Activated naive CD8-positive, alpha-beta T cell treated with anti-CD3 and anti-CD28 coated beads, Interleukin-2, amount 10 ng/mL, durations not matched to agents 7 days and 5 days (primary cell): ENCODE results near the gene MICALL1. TPM values are rescaled to one million over a fixed set of nuclear protein-coding genes. Genes with fewer than 3 reads are reported as not detected.
A peak's percentile ranks its signal among the peaks of the same experiment; 100 is the strongest.

Source experiments
- ATAC-seq: fragments of 150-1000 bp; cut with Tn5 transposase; one replicate; pipeline ENCODE4 v1.10.0; 2021; ENCODE audit warnings: low read depth, moderate library complexity
- POLR2A ChIA-PET: fragments of 350-600 bp; sonication (Branson Sonifier 250); formaldehyde crosslinking; loops from one replicate; lab custom pipeline; 2021; ENCODE audit warnings: antibody characterized with exemption; lab: Charles Lee
- DNase-seq: peaks from one replicate; pipeline ENCODE4 v3.0.0; 2021
- H3K27ac Mint-ChIP-seq: one replicate; pipeline ENCODE4 v1.8.0; 2022; ENCODE audit warnings: mild to moderate bottlenecking, mixed read lengths
- H3K27me3 Mint-ChIP-seq: one replicate; pipeline ENCODE4 v1.8.0; 2022; ENCODE audit warnings: mild to moderate bottlenecking, moderate library complexity, mixed read lengths
- H3K36me3 Mint-ChIP-seq: one replicate; pipeline ENCODE4 v1.8.0; 2021; ENCODE audit warnings: mild to moderate bottlenecking, mixed read lengths
- H3K4me1 Mint-ChIP-seq: one replicate; pipeline ENCODE4 v1.8.0; 2021; ENCODE audit warnings: mixed read lengths
- H3K4me3 Mint-ChIP-seq: one replicate; pipeline ENCODE4 v1.8.0; 2022; ENCODE audit warnings: mild to moderate bottlenecking, moderate library complexity, mixed read lengths
- H3K9me3 Mint-ChIP-seq: one replicate; pipeline ENCODE4 v1.8.0; 2021; ENCODE audit warnings: mixed read lengths
- total RNA-seq, 2 experiments: library from RNA; stranded (reverse); gene quantifications; one replicate each; pipeline ENCODE4 v1.2.3, GENCODE V29; 2021

The MICALL1 gene, protein sequence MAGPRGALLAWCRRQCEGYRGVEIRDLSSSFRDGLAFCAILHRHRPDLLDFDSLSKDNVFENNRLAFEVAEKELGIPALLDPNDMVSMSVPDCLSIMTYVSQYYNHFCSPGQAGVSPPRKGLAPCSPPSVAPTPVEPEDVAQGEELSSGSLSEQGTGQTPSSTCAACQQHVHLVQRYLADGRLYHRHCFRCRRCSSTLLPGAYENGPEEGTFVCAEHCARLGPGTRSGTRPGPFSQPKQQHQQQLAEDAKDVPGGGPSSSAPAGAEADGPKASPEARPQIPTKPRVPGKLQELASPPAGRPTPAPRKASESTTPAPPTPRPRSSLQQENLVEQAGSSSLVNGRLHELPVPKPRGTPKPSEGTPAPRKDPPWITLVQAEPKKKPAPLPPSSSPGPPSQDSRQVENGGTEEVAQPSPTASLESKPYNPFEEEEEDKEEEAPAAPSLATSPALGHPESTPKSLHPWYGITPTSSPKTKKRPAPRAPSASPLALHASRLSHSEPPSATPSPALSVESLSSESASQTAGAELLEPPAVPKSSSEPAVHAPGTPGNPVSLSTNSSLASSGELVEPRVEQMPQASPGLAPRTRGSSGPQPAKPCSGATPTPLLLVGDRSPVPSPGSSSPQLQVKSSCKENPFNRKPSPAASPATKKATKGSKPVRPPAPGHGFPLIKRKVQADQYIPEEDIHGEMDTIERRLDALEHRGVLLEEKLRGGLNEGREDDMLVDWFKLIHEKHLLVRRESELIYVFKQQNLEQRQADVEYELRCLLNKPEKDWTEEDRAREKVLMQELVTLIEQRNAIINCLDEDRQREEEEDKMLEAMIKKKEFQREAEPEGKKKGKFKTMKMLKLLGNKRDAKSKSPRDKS
- total RNA-seq, result 10 to 100 TPM; 27.9 to 31.3 TPM

DNA sequence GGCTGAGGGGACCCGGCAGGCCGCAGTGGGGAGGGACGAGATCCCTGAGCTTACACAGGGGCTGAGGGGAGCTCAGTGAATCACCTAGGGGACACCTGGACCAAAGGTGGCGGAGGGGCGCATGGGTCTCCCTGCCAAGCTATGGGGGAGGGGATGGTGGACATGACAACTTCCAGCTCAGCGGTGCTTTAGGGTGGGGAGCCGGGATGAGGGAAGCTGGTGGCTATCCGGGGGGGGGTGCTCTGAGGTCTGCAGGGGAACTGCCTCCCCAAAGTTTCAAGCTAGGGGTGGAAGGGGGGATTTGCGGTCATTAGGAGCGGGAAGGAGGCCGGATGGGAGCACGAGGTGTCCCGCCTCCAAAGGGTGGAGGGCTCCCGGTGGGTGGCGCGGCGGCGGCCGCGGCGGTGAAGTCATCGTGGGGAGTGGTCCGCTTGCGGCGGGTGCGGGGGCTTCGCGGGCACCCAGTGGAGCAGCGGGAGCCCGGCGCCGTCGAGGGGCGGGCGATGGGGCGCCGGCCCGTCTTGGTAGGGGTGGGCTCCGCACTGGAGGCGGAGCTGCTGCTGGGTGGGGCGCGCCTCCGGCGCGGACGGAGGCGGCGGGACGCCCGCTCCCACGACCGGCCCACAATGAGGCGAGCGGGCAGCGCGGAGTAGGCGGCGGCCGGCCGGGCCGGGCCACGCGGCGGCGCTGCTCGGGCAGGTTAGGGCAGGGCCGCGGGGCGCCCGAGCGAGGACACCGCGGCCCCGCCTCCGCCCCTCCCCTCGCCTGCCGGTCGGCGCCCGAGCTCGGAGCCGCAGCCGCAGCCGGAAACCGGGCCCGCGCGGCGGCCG is at the start of gene MICALL1:
MICALL1 (plus strand) TSS at position 764 of the 830 bp plus-strand sequence. CDS start 126 bp downstream, outside the sequence.
- DNase-seq, result peak; percentile 85
- peak; percentile 87 for ATAC-seq
- no peaks in the 10 kb centered on the region for H3K9me3 Mint-ChIP-seq
- peak within 1 kb of the TSS; percentile 79 for H3K4me3 Mint-ChIP-seq
- no peaks in the 10 kb centered on the region for H3K27me3 Mint-ChIP-seq
- peaks cover 27% of the 10 kb centered on the region for H3K4me1 Mint-ChIP-seq
- H3K36me3 Mint-ChIP-seq, result no peaks in the 10 kb centered on the region
- H3K27ac Mint-ChIP-seq, result peak within 1 kb of the TSS; percentile 87
- POLR2A ChIA-PET, result interaction anchor here (0.6 to 3.1 kb wide), 14 partner anchors 9 to 230 kb away, joined by 3 to 45 read pairs (median 4); partner anchors contain the start of genes ANKRD54, C22orf23 and POLR2F

DNA sequence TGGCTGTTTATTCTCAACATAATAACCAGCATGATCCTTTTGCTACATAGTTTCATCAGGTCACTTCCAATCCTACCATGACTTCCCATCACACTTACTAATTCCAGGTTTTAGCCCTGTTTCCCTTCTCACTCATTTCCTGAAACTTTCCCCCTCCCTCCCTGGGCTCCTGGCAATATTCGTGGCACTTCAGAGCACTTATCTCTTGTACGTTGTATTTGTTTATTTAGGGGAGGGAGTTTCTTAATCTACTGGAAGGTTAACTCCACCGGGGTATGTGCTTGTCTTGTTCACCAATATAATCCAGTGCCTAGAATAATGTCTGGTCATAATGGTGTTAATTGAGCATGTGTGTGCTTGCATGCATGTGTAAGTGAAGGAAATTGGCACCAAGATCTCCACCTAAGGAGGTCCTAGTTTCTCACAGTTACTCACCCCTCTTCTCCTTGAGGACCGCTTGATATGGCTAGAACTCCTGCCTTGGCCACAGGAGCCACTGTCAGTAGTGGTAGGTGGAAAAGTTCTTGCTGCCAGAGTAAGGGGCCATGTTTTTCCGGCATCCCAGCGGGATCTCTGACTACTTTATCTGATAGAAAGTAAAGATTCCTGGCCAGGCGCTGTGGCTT is 45.2 kb upstream of the MICALL1 start:
- H3K36me3 Mint-ChIP-seq, result peaks cover 24% of the 10 kb centered on the region
- H3K27ac Mint-ChIP-seq, result no peak overlapping the region
- peaks cover 4% of the 10 kb centered on the region for H3K4me1 Mint-ChIP-seq
- H3K27me3 Mint-ChIP-seq, result no peaks in the 10 kb centered on the region
- DNase-seq (no peak), ATAC-seq (no peak)
- POLR2A ChIA-PET, result interaction anchor here (0.9 to 1.5 kb wide), 2 partner anchors 9 to 51 kb away, joined by 3 to 4 read pairs; no protein-coding TSS in a partner anchor
- H3K9me3 Mint-ChIP-seq, result no peaks in the 10 kb centered on the region
- no peak overlapping the region for H3K4me3 Mint-ChIP-seq

DNA sequence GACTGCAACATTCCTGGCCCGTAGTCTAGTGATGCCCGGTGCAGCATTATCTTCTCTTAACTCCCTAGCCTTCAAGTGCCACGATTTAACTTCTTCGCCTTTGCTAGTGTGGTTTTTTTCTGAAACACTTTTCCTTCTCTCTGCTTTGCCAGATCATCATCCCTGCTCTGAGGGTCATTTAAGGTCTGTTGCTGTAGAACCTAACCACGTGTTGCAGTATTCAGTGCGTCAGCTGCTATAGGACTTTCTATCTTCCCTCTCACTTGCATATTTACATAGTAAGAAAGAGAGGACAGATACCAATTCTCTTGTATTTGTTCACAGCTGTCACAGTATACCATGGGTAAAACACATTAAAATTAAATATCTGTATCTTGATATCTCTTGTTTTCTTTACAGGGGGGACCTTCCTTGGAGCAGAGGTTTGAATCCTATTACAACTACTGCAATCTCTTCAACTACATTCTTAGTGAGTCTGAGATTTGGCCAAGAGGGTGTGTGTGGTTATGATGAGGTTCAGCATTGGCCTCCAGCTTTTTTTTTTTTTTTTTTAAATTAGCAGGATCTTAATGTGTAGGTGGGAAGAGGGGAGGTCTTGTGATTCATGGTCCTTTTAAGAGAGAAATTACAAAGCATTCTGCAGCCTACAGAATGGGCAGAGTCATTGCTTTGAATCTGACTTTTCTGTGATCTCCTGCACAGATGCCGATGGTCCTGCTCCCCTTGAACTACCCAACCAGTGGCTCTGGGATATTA is 43.3 kb upstream of the MICALL1 start:
- H3K9me3 Mint-ChIP-seq, result no peaks in the 10 kb centered on the region
- H3K27ac Mint-ChIP-seq, result no peak overlapping the region
- no peak for ATAC-seq
- peaks cover 19% of the 10 kb centered on the region for H3K36me3 Mint-ChIP-seq
- POLR2A ChIA-PET, result interaction anchor here (0.6 to 1.9 kb wide), 10 partner anchors 9 to 212 kb away, joined by 3 to 6 read pairs (median 3); partner anchors contain the start of gene ANKRD54
- H3K27me3 Mint-ChIP-seq, result no peaks in the 10 kb centered on the region
- DNase-seq, result no peak
- H3K4me3 Mint-ChIP-seq, result no peak overlapping the region
- H3K4me1 Mint-ChIP-seq, result peaks cover 4% of the 10 kb centered on the region

DNA sequence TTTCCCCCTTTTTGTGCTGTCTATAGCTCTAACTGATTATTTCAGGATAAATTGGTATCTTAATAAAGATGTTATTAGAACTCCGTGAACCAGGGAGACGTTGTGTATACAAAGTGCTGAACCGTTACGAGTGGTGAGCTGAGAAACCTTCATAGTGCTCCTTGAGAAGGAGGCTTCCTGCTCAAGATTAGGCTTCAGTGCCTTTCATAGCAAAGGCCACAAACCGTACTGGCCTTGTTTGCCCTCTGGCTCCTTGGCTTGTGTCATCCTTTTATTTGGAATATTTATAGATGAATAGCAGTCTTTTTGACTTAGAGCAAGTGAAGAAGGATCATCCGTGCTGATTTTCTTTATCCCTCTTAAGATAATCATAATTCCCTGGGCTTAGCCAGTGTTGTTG is 40.6 kb upstream of the MICALL1 start:
- Mint-ChIP-seq H3K4me3 (no peak overlapping the region), H3K27ac (no peak overlapping the region), H3K36me3 (peaks cover 22% of the 10 kb centered on the region), H3K27me3 (no peaks in the 10 kb centered on the region), H3K9me3 (no peaks in the 10 kb centered on the region), H3K4me1 (peaks cover 2% of the 10 kb centered on the region)
- POLR2A ChIA-PET, result no interaction called here
- ATAC-seq (no peak), DNase-seq (no peak)

DNA sequence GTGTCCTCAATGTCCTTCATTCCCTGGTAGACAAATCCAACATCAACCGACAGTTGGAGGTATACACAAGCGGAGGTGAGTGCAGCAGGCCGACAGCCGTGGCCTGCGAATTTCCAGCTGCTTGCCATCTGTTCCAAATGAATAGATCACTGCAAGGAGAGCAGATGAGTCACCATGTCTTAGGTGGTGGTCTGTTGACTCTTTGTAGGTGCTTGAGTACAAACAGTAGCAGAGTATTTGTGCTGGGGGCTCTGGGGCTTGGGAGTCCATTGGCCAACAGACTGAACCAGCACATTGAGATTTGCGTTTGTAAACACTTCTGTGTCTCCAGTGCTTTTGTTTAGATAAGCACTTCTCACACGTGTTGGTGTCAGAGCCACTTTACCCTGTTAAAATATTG is 35.8 kb upstream of the MICALL1 start:
- no peak for ATAC-seq
- POLR2A ChIA-PET, result no interaction called here
- Mint-ChIP-seq H3K36me3 (peaks cover 26% of the 10 kb centered on the region), H3K27me3 (no peaks in the 10 kb centered on the region), H3K4me1 (no peaks in the 10 kb centered on the region), H3K4me3 (no peak overlapping the region), H3K27ac (no peak overlapping the region), H3K9me3 (no peaks in the 10 kb centered on the region)
- no peak for DNase-seq

DNA sequence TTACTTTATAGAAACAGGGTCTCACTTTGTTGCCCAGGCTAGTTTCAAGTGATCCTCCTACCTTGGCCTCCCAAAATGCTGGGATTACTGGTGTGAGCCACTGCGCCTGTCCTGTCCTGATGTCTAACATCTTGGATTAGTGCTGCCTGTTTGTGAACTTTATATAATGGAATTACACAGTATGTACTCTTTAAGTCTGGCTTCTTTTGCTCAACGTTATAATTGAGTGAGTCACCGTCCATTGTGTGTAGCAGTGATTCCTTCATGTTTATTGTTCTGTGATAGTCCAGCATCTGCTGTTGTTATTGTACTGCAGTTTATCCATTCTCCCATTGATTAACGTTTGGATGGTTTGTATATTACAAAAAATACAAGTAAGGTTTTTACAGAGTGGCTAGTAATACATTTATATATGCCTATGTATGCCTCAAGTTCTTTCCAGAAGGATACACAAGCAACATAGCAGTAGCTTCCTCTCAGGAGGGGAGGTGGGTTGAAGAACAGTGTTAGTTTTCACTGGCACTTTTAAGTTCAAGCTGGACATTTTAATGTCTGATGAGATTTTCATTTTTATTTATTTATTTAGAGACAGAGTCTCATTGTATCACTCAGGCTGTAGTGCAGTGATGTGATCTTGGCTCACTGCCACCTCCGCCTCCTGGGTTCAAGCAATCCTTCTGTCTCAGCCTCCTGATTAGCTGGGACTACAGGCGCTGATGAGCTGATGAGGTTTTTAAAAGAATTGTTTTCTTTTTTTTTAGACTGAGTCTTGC is 25.2 kb upstream of the MICALL1 start:
- Mint-ChIP-seq H3K27me3 (no peaks in the 10 kb centered on the region), H3K9me3 (no peaks in the 10 kb centered on the region)

DNA sequence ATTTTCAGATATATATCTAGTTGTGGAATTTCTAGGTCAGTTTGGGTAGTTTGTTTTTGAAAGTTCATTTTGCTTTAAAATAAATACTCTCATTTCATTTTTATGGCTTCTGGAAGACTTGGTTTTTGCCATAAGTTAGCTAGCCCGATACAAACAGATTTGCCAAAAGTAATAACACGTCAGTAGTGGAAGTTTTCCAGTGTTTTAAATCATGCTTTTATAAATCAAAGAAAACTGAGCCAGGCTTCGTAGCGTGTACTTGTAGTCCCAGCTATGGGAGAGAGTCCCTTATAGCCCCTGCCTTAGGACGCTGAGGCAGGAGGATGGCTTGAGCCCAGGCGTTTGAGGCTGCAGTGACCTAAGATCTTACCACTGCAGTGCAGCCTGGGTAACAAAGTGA is 21.7 kb upstream of the MICALL1 start:
- no peak overlapping the region for H3K4me3 Mint-ChIP-seq
- DNase-seq, result no peak
- no peaks in the 10 kb centered on the region for H3K9me3 Mint-ChIP-seq
- peaks cover 13% of the 10 kb centered on the region for H3K4me1 Mint-ChIP-seq
- POLR2A ChIA-PET, result no interaction called here
- H3K27ac Mint-ChIP-seq, result no peak overlapping the region
- no peak for ATAC-seq
- H3K27me3 Mint-ChIP-seq, result no peaks in the 10 kb centered on the region
- H3K36me3 Mint-ChIP-seq, result peaks cover 30% of the 10 kb centered on the region

More for the DNA sequence above, 25.2 kb upstream of the MICALL1 start:
- ATAC-seq (no peak), DNase-seq (no peak)
- Mint-ChIP-seq H3K4me1 (peaks cover 10% of the 10 kb centered on the region), H3K4me3 (no peak overlapping the region), H3K36me3 (peaks cover 32% of the 10 kb centered on the region), H3K27ac (no peak overlapping the region)
- POLR2A ChIA-PET, result no interaction called here

DNA sequence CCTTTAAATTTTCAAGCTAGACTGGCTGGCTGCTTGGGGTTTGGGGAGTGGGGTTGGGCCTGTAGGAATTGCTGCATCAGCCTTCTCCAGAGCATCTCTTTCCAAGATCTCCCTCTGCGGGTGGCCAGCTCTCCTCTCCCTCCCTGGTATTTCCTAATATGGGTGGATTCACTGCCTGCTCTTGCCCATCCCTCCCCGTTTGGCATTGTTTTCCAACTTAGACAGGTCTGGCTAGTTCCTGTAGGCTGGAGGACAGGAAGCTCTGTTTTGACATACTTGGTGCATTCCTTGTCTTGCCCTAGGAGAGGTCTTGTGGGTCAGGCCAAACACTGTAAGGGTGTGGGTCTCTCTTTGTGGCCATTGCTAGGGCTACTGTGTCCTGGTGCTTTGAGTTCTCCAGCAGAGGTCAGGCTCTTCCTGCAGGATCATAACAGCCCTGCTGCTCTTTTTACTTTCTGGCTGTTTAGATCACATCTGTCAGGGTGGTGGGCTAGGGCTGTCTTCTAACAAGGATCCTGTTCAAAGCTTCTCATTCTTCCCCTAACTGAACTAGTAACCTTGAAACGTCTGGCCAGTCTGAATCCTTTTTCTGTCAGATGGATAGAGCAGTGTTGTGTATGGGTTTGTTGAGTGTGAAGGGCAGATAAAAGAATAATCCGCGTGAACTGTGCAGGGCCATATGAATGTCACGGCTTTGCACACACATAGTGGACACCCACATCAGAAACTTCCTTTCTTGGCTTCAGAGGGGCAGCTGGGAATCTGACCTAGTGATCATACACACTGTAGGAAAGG is 18.3 kb upstream of the MICALL1 start:
- no peak for ATAC-seq
- POLR2A ChIA-PET, result interaction anchor here (2.3 kb wide), 1 partner anchor 8 kb away, joined by 9 read pairs; no protein-coding TSS in a partner anchor
- no peaks in the 10 kb centered on the region for H3K27me3 Mint-ChIP-seq

DNA sequence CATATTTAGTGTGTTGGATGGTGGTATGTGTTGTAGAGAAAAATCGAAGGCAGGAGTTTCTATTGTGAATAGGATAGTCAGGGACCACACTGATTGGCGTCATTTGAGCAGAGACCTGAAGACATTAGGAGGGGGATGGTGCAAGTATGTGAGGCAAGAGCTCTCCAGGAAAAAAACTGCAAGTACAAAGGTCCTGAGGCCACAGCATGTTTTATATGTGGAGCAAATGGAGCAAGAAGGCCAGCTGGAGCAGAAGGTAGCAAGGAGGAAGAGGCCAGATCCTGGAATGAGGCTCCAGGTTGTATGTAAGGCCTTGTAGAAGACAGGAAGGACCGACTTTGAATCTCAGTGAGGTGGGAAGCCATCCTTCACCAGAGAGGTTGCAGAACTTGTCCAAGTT is 14.2 kb upstream of the MICALL1 start:
- ATAC-seq, result no peak
- Mint-ChIP-seq H3K27ac (peak overlapping the region; percentile 14), H3K9me3 (no peaks in the 10 kb centered on the region), H3K27me3 (no peaks in the 10 kb centered on the region), H3K4me1 (peaks cover 22% of the 10 kb centered on the region), H3K4me3 (no peak overlapping the region), H3K36me3 (peaks cover 20% of the 10 kb centered on the region)
- DNase-seq, result no peak
- POLR2A ChIA-PET, result no interaction called here

More for the DNA sequence above, 18.3 kb upstream of the MICALL1 start:
- H3K4me1 Mint-ChIP-seq, result peaks cover 13% of the 10 kb centered on the region
- no peaks in the 10 kb centered on the region for H3K9me3 Mint-ChIP-seq
- peak overlapping the region; percentile 24 for H3K27ac Mint-ChIP-seq
- peaks cover 26% of the 10 kb centered on the region for H3K36me3 Mint-ChIP-seq
- no peak for DNase-seq
- H3K4me3 Mint-ChIP-seq, result no peak overlapping the region

DNA sequence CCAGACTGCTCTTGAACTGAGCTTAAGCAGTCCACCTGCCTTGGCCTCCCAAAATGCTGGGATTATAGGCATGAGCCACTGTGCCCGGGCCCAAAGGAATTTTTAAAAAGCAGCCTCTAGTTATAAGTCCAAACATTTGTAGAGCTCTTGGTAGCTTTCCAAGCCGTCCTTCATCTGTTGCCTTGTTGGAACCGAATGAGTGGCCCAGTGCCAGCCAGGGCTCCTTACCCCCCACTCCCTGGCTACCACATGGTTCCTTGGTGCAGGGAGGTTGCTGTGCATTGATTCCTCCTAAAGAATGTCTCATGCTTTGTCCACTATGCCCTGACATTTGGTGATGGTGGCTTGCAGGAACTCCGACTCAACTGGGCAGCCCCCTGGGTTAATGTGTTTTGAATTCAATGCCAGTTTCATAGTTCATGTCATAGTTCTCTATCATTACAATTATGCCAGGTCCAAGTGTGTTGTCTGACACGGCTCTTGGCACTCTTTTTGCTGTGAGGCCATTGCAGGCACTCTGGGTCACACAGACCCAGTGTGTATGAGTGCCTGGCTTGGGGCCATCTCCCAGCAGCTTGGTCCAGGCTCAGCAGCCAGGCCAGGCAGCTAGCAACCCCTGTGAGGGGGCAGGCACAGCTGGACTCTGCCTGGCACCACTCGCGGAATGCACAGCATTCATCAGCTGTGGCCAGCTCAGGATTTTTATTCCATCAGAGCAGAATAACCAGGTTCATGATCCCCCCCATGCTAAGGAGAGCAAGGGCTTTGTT is 13.3 kb upstream of the MICALL1 start:
- Mint-ChIP-seq H3K4me3 (no peak overlapping the region), H3K27ac (peak overlapping the region; percentile 25)

More for the DNA sequence above, 13.3 kb upstream of the MICALL1 start:
- ATAC-seq (no peak), DNase-seq (no peak)
- no peaks in the 10 kb centered on the region for H3K9me3 Mint-ChIP-seq
- H3K27me3 Mint-ChIP-seq, result no peaks in the 10 kb centered on the region
- H3K36me3 Mint-ChIP-seq, result peaks cover 18% of the 10 kb centered on the region
- peaks cover 26% of the 10 kb centered on the region for H3K4me1 Mint-ChIP-seq
- POLR2A ChIA-PET, result no interaction called here
